Effector memory CD4-positive, alpha-beta T cell (primary cell): ENCODE data around the gene EFHD2.

Experiments
- DNase-seq, 3 donors: peaks; one replicate each; pipeline ENCODE4 v3.0.0-alpha.2; 2020
- H3K27ac ChIP-seq: 2 replicates; pipeline ENCODE4 v1.7.0; 2013; ENCODE audit warnings: mild to moderate bottlenecking, low read length, moderate library complexity; ENCODE audit not compliant: insufficient read depth, poor library complexity, severe bottlenecking
- H3K27me3 ChIP-seq: replicated peaks from 2 replicates; pipeline ENCODE4 v1.7.0; 2013; ENCODE audit warnings: mild to moderate bottlenecking, low read length; ENCODE audit not compliant: insufficient read depth, control insufficient read depth, poor library complexity, severe bottlenecking
- H3K36me3 ChIP-seq: 2 replicates; pipeline ENCODE4 v1.7.0; 2013; ENCODE audit warnings: mild to moderate bottlenecking, low read length, moderate library complexity; ENCODE audit not compliant: control insufficient read depth, insufficient read depth
- H3K4me1 ChIP-seq: 2 replicates; pipeline ENCODE4 v1.7.0; 2013; ENCODE audit warnings: low read length, mild to moderate bottlenecking; ENCODE audit not compliant: control insufficient read depth, insufficient read depth, poor library complexity, severe bottlenecking
- H3K4me3 ChIP-seq: 2 replicates; pipeline ENCODE4 v1.7.0; 2013; ENCODE audit warnings: low read length, low read depth, mild to moderate bottlenecking; ENCODE audit not compliant: insufficient read depth, poor library complexity, severe bottlenecking
- H3K9me3 ChIP-seq: 2 replicates; pipeline ENCODE4 v1.7.0; 2013; ENCODE audit warnings: mild to moderate bottlenecking, low read length, moderate library complexity; ENCODE audit not compliant: control insufficient read depth

The EFHD2 gene

DNA sequence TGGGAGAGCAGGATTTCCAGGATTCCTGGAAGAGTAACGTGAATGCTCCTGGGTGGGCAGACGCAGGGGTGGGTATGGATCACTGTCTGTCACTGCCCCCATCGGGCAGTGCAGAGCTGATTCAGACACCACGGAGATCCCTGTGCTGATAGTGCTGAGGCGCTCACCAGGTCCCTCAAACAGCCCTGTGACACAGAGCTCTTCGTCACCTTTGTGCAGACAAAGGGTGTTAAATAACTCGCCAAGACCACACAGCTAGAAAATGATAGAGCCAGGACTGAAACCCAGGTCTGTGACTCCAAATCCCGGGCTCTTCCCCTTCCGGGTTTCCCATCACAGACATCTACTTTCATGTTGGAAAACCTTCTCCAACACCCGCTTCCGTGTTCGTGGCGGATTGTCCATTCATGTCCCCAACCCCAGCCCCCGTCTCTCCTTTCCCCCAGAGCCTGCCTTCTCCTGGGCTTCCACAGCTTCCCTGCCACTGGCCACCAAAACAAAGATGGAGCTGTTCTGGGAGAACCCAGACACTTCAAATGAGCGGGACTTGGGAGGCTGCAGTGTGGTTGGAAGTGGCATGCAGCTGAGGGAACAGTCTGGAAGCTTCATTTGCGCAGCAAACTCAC, 2.6 kb downstream of the EFHD2 start:
- Histone ChIP-seq H3K9me3 (no peaks in the 10 kb centered on the region), H3K4me3 (peak overlapping the region; percentile 91), H3K36me3 (peaks cover 7% of the 10 kb centered on the region), H3K27me3 (no peaks in the 10 kb centered on the region), H3K27ac (peak overlapping the region; percentile 89), H3K4me1 (peaks cover 58% of the 10 kb centered on the region)
- DNase-seq, result peak in 2 of 3 donors; percentile 50 to 59

DNA sequence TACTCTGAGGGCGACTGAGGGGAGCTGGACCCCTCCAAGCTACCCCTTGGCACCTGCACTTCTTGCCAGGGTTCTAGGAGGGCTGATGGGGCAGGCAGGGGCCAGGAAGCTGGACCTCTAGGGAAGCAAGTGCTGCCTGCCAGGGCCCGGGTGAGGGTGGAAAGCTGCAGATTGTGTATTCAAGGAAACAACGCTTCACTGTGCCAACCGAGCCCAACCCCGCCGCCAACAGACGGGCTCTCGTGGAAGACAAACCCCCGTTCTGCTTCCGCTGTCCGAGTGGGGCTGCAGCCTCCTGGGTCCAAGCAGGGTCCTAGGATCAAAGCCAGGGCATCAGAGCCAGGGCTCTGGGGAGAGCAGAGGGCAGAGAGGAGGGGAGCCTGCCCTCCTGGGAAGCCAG, 3.2 kb downstream of the EFHD2 start:
- no peaks in the 10 kb centered on the region for H3K27me3 ChIP-seq
- DNase-seq, result no peak
- no peak overlapping the region for H3K4me3 ChIP-seq
- no peaks in the 10 kb centered on the region for H3K9me3 ChIP-seq
- no peak overlapping the region for H3K27ac ChIP-seq
- peaks cover 7% of the 10 kb centered on the region for H3K36me3 ChIP-seq
- H3K4me1 ChIP-seq, result peaks cover 63% of the 10 kb centered on the region

DNA sequence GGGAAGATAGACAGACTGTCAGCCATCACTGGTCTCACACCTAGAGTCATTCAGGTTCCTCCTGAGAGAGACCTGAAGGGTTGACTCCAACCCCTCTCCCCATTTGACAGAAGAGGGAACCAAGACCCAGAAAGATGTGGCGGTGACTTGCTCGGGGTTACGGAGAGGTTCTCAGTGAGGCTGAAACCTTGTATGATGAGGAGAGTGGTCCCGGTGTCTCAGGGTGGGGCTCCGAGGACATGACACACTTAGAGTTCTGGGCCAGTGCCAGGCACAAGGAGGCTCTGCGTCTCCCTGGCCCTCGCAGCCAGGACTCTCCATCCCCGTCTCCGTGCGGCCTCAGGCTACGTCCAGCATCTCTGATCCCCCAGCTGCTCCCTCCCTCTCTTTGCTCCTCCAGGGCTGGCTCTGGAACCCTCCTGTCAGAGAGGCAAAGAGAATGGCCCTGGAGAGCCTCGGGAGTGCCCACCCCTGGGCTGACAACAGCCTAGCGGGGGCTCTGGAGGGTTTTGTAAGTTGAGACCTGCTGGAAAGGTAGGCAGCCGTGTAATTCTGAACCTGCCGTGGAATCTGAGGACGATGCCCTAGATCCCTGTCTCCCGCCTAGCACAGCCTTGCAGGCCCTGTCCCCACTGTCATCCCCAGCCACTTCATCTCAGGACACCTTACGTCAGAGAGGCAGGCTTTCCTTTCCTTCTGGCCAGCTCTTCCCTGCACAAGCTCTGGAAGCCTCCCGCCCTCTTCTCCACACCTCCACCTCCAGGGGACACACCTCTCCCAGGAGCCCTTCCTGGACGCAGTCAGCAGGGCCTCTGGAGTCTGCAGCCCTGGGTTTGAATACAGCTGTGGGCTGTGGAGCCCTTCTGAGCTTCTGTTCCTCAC, 4.1 kb downstream of the EFHD2 start:
- peaks cover 7% of the 10 kb centered on the region for H3K36me3 ChIP-seq
- H3K9me3 ChIP-seq, result no peaks in the 10 kb centered on the region
- H3K4me1 ChIP-seq, result peaks cover 65% of the 10 kb centered on the region
- no peak overlapping the region for H3K4me3 ChIP-seq
- no peaks in the 10 kb centered on the region for H3K27me3 ChIP-seq
- no peak overlapping the region for H3K27ac ChIP-seq
- DNase-seq, result no peak

DNA sequence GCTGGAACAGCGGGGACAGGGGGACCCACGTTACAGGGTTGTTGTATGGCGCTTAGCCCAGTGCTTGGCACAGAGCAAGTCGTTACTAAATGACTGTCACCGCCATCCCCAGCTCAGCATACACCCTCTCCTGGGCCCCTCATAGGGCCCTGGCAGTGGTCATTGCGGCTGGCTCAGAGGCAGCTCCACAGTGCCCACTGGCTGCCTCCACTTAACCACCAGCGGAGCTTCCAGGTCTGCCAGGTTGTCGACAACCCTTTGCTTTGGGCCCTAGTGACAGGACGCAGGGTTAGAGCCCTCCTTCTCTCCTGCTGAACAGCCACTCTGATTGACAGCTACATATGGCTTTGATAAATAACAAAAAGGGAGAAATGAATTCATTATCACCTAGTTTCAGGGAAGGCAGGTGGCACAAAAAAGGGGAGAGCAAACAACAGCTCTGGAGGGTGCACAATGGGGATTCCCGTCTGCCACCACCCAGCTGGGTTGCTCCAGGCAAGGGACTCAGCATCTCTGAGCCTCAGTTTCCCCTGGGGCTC, 4.8 kb downstream of the EFHD2 start:
- Histone ChIP-seq H3K4me1 (peaks cover 61% of the 10 kb centered on the region), H3K4me3 (no peak overlapping the region), H3K36me3 (peaks cover 7% of the 10 kb centered on the region), H3K27ac (no peak overlapping the region), H3K27me3 (no peaks in the 10 kb centered on the region), H3K9me3 (no peaks in the 10 kb centered on the region)
- DNase-seq, result no peak

DNA sequence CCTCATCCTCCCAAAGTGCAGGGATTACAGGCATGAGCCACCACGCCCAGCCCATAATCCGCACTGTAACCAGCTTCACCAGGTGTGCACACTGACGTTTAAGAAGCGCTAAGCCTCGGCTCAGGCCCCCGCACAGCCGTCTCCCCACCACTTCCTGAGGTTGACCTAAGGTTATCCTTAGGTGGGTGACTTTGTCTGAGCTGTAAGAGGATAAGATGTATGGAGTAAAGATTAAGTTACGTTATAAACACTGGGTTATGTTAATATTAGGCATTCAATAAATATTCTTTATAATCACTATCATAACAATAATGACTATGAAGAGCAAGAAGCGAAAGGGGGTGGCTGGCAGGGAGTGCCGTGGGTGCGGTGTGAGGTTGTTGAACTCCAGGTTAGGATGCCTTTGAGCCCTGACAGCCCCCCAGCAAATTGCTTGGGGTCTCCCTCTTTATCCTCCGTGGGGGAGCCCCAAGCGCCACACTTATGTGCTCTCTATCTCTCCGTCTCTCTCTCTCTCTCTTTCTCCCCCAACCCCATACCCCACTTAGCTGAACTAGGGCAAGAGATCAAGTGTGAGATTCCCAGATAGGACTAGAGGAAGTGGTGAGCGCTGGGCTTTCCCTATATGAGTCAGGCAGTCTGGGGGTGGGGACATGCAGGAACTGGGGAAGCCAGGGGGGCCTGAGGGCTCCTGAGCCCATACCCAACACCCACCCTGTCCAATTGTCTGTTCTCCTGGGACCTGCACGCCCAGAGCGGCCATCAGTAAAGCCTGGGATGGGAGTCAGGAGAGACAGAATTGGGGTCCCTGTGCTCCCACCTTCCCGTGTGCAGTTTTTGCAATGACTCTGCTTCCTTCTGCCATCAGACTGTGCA, 7.6 kb downstream of the EFHD2 start:
- Histone ChIP-seq H3K27ac (peak overlapping the region; percentile 73), H3K9me3 (no peaks in the 10 kb centered on the region), H3K27me3 (no peaks in the 10 kb centered on the region), H3K4me1 (peaks cover 48% of the 10 kb centered on the region), H3K36me3 (peaks cover 18% of the 10 kb centered on the region), H3K4me3 (no peak overlapping the region)
- peak; percentile 72 to 76 (median 72) for DNase-seq

DNA sequence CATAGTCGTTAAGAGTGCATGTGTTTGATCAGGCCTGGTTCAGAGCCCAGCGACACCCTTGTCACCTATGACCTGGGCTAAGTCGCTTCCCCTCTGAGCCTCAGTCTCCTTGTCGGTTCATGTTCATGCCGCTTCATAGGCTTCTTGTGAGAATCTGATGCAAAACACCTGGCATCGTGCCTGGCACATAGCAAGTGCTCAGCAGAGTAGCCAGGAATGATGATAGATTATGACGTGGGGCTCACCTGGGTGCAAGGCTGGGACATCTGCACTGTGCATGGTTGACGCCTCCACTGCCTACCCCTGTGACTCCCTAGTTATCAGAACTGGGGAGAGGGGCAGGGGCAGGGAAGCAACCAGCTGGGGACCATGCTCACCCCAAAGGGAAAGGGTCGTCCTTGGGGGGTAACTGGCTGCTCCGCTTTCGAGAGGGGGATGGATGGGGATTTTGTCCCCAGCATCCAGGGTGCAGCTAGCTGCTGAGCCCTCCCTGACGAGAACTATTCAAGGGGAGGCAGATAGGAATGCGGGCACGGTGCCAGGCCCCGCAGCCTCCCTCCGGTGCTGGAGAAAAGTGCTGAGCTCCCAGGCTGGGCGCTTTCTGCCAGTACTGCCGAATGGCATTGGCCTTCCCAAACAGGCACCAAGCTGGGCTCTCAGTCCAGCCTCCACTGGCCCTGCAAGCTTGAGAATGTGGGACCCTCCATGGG, 9.3 kb downstream of the EFHD2 start:
- Histone ChIP-seq H3K36me3 (peaks cover 15% of the 10 kb centered on the region), H3K27ac (peak overlapping the region; percentile 23), H3K9me3 (no peaks in the 10 kb centered on the region), H3K4me3 (no peak overlapping the region), H3K4me1 (peaks cover 34% of the 10 kb centered on the region), H3K27me3 (no peaks in the 10 kb centered on the region)
- no peak for DNase-seq

DNA sequence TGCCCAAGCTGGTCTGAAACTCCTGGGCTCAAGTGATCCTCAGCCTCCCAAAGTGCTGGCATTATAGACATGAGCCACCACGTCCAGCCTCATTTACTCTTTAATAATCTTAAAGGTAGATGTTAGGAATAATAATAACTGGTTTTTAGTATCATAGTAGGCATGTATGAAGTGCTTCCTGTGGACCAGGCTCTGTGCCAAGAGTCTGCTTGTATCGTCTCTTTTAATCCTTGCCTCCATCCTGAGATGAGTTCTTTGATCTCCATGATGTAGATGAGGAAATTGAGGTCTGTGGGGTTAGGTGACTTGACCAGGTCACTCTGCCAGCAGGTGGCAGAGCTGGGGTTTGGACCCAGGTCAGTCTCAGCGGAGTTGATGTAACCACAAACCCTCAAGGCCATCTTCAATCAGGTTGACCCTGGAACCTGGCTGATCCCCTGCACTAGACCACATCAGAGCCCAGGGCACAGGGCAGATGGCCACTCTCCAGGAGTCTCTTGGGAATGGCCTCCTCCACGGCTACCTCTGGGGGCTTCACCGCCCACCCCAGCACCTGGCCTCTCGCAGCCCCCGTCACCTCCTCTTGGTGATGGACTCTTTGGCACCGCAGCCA, 11.3 kb downstream of the EFHD2 start:
- H3K4me1 ChIP-seq, result peaks cover 22% of the 10 kb centered on the region
- no peak for DNase-seq
- no peak overlapping the region for H3K27ac ChIP-seq
- no peak overlapping the region for H3K4me3 ChIP-seq
- H3K27me3 ChIP-seq, result no peaks in the 10 kb centered on the region
- peaks cover 25% of the 10 kb centered on the region for H3K36me3 ChIP-seq
- no peaks in the 10 kb centered on the region for H3K9me3 ChIP-seq

DNA sequence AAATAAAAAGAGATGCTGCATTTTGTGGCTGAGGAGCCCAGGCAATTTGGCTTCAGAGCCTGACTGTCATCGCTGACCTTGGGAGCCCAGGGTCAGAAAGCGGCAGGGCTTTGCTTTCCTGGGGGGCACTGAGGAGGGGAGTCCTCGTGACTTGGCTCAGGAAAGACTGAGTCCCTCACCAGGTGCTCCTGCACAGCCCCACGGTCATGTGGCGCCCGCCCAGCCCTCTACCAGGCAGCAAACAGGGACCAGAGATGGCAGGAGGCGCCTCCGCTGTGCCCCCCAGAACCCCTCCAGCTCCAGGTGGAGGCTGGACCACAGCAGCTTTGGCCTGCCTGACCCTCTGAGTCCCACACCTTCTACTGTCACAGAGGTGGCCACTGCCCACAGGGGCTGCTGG, 13.2 kb downstream of the EFHD2 start:
- Histone ChIP-seq H3K4me1 (peaks cover 4% of the 10 kb centered on the region), H3K27me3 (no peaks in the 10 kb centered on the region), H3K4me3 (no peak overlapping the region), H3K27ac (no peak overlapping the region), H3K36me3 (peaks cover 36% of the 10 kb centered on the region), H3K9me3 (no peaks in the 10 kb centered on the region)
- no peak for DNase-seq
